Mononuclear cell (primary cell): ENCODE measurements around the gene NEBL. TPM values are rescaled to one million over a fixed set of nuclear protein-coding genes. Genes with fewer than 3 reads are reported as not detected.

Source experiments
- H3K27me3 ChIP-seq: 2 replicates; pipeline ENCODE4 v1.6.0; 2011; ENCODE audit warnings: low read length, control low read depth; ENCODE audit not compliant: insufficient read depth
- H3K4me1 ChIP-seq: 2 replicates; pipeline ENCODE4 v1.5.1; 2011; ENCODE audit warnings: mild to moderate bottlenecking, low read length, control low read depth; ENCODE audit not compliant: insufficient read depth
- H3K4me3 ChIP-seq: 2 replicates; pipeline ENCODE4 v1.5.1; 2011; ENCODE audit warnings: mild to moderate bottlenecking, low read length, moderate library complexity
- H3K9me3 ChIP-seq: 2 replicates; pipeline ENCODE4 v1.5.1; 2011; ENCODE audit warnings: low read depth, mild to moderate bottlenecking, control low read depth, low read length
- total RNA-seq: library from RNA; depleted of rRNA; stranded (reverse); fragments of >200 nt; gene quantifications from one replicate; pipeline ENCODE4 v1.2.3, GENCODE V29; 2012

The NEBL gene
- total RNA-seq, 1 donor, result 0.10 TPM

- H3K4me1 ChIP-seq, result no peaks in the 10 kb centered on the region
- no peak overlapping the region for H3K4me3 ChIP-seq
- no peaks in the 10 kb centered on the region for H3K9me3 ChIP-seq
- H3K27me3 ChIP-seq, result peaks cover 3% of the 10 kb centered on the region
These were observed 9.2 kb downstream of the NEBL start for GRCh38 chr10:20887706-20888555.

- Histone ChIP-seq H3K4me3 (no peak overlapping the region), H3K9me3 (no peaks in the 10 kb centered on the region), H3K4me1 (no peaks in the 10 kb centered on the region), H3K27me3 (peaks cover 3% of the 10 kb centered on the region)
These were observed 11.4 kb downstream of the NEBL start for GRCh38 chr10:20885678-20886077.

GRCh38 chr10:20883552-20883951 lies 13.6 kb downstream of the NEBL start:
- no peaks in the 10 kb centered on the region for H3K9me3 ChIP-seq
- no peaks in the 10 kb centered on the region for H3K4me1 ChIP-seq
- no peaks in the 10 kb centered on the region for H3K27me3 ChIP-seq
- no peak overlapping the region for H3K4me3 ChIP-seq

- no peaks in the 10 kb centered on the region for H3K27me3 ChIP-seq
- H3K4me1 ChIP-seq, result no peaks in the 10 kb centered on the region
- no peaks in the 10 kb centered on the region for H3K9me3 ChIP-seq
- no peak overlapping the region for H3K4me3 ChIP-seq
These were observed 15.0 kb downstream of the NEBL start for GRCh38 chr10:20882091-20882490.

- H3K27me3 ChIP-seq, result no peaks in the 10 kb centered on the region
- no peaks in the 10 kb centered on the region for H3K9me3 ChIP-seq
- no peak overlapping the region for H3K4me3 ChIP-seq
- no peaks in the 10 kb centered on the region for H3K4me1 ChIP-seq
These were observed 18.0 kb downstream of the NEBL start for GRCh38 chr10:20879136-20879535.

- Histone ChIP-seq H3K9me3 (no peaks in the 10 kb centered on the region), H3K27me3 (no peaks in the 10 kb centered on the region), H3K4me3 (no peak overlapping the region), H3K4me1 (no peaks in the 10 kb centered on the region)
These were observed 18.8 kb downstream of the NEBL start for GRCh38 chr10:20877986-20878983.

- H3K9me3 ChIP-seq, result no peaks in the 10 kb centered on the region
- H3K4me3 ChIP-seq, result no peak overlapping the region
- no peaks in the 10 kb centered on the region for H3K27me3 ChIP-seq
- H3K4me1 ChIP-seq, result no peaks in the 10 kb centered on the region
These were observed 19.6 kb downstream of the NEBL start for GRCh38 chr10:20877554-20877953.

GRCh38 chr10:20874261-20874660 lies 22.9 kb downstream of the NEBL start:
- H3K27me3 ChIP-seq, result no peaks in the 10 kb centered on the region
- H3K4me3 ChIP-seq, result no peak overlapping the region
- no peaks in the 10 kb centered on the region for H3K9me3 ChIP-seq
- H3K4me1 ChIP-seq, result no peaks in the 10 kb centered on the region

- Histone ChIP-seq H3K27me3 (no peaks in the 10 kb centered on the region), H3K9me3 (no peaks in the 10 kb centered on the region), H3K4me1 (no peaks in the 10 kb centered on the region), H3K4me3 (no peak overlapping the region)
These were observed 25.1 kb downstream of the NEBL start for GRCh38 chr10:20871970-20872369.

GRCh38 chr10:20870834-20871233 lies 26.3 kb downstream of the NEBL start:
- H3K9me3 ChIP-seq, result no peaks in the 10 kb centered on the region

GRCh38 chr10:20863008-20863407 lies 34.1 kb downstream of the NEBL start:
- no peaks in the 10 kb centered on the region for H3K27me3 ChIP-seq
- no peaks in the 10 kb centered on the region for H3K9me3 ChIP-seq
- no peaks in the 10 kb centered on the region for H3K4me1 ChIP-seq
- H3K4me3 ChIP-seq, result no peak overlapping the region

More at GRCh38 chr10:20870834-20871233, 26.3 kb downstream of the NEBL start:
- Histone ChIP-seq H3K4me3 (no peak overlapping the region), H3K27me3 (no peaks in the 10 kb centered on the region), H3K4me1 (no peaks in the 10 kb centered on the region)

- no peaks in the 10 kb centered on the region for H3K4me1 ChIP-seq
- H3K4me3 ChIP-seq, result no peak overlapping the region
- no peaks in the 10 kb centered on the region for H3K9me3 ChIP-seq
- no peaks in the 10 kb centered on the region for H3K27me3 ChIP-seq
These were observed 38.6 kb downstream of the NEBL start for GRCh38 chr10:20858292-20859124.

- Histone ChIP-seq H3K27me3 (no peaks in the 10 kb centered on the region), H3K4me3 (no peak overlapping the region), H3K9me3 (no peaks in the 10 kb centered on the region), H3K4me1 (no peaks in the 10 kb centered on the region)
These were observed 40.6 kb downstream of the NEBL start for GRCh38 chr10:20856484-20856883.

GRCh38 chr10:20855398-20856038 lies 41.6 kb downstream of the NEBL start:
- H3K4me1 ChIP-seq, result no peaks in the 10 kb centered on the region
- H3K27me3 ChIP-seq, result no peaks in the 10 kb centered on the region

More at GRCh38 chr10:20855398-20856038, 41.6 kb downstream of the NEBL start:
- no peaks in the 10 kb centered on the region for H3K9me3 ChIP-seq
- no peak overlapping the region for H3K4me3 ChIP-seq
